Vagina (tissue), 2 donors: Measurements from ENCODE around the gene EPHB4.

Experiments
- CTCF ChIP-seq, 3 experiments: fragments of 450-650 bp in 2 of 3; fragments of 200-600 bp in 1 of 3; sonication (generic) in 1 of 3; IDR thresholded peaks; one replicate each; pipeline ENCODE4 v1.5.1; 2017 to 2019; ENCODE audit warnings: antibody characterized with exemption in 3 of 3, mild to moderate bottlenecking in 2 of 3, moderate library complexity in 2 of 3
- POLR2A ChIP-seq, 2 donors: fragments of 450-650 bp; IDR thresholded peaks; one replicate each; pipeline ENCODE4 v1.6.1; 2017; ENCODE audit warnings: antibody characterized with exemption in 2 of 2, mild to moderate bottlenecking in 2 of 2, moderate library complexity in 2 of 2

- TF ChIP-seq CTCF (IDR thresholded peaks at IDR 0.05) = no peak
- TF ChIP-seq POLR2A (IDR thresholded peaks at IDR 0.05) = no peak
Observed at GRCh38 chr7:100808354-100808875, 18.9 kb downstream of the EPHB4 start.
